Bronchial smooth muscle cell (primary cell): ENCODE measurements around the gene CELA2B. TPM values are rescaled to one million over a fixed set of nuclear protein-coding genes. Genes with fewer than 3 reads are reported as not detected.

ENCODE experiments used
- total RNA-seq: library from RNA; depleted of rRNA; stranded (reverse); fragments of >200 nt; gene quantifications from 2 replicates; pipeline ENCODE4 v1.2.1, GENCODE V29; 2014

The CELA2B gene
- total RNA-seq = not detected in 2 replicates

DNA sequence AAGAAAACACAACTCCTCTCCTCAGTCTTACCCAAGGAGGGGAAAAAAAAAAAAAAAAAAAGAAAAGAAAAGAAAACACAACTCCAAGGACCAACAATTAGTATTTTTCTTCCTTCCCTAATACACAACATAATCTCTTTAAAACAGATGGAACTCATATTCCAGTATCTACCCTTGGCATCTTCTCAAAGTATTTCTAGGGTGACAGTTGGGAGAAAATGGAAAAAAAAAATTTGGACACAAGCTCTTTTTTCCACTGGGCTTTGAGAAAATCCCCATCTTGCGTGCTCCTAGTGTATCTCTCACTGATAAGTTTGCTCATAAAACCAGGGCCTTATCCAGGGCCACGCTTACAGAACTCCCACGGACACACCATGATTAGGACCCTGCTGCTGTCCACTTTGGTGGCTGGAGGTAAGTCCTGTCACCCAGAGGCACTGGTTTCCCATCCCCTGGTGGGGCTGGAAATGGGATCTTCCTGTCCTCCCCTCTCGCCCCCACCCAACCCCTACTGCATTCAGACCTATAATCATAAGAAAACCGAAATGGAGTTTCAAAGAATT lies at the start of gene CELA2B:
TSS of gene CELA2B (plus strand) at position 353 of the 563 bp plus-strand sequence. CDS start at position 375, 22 bp downstream.

DNA sequence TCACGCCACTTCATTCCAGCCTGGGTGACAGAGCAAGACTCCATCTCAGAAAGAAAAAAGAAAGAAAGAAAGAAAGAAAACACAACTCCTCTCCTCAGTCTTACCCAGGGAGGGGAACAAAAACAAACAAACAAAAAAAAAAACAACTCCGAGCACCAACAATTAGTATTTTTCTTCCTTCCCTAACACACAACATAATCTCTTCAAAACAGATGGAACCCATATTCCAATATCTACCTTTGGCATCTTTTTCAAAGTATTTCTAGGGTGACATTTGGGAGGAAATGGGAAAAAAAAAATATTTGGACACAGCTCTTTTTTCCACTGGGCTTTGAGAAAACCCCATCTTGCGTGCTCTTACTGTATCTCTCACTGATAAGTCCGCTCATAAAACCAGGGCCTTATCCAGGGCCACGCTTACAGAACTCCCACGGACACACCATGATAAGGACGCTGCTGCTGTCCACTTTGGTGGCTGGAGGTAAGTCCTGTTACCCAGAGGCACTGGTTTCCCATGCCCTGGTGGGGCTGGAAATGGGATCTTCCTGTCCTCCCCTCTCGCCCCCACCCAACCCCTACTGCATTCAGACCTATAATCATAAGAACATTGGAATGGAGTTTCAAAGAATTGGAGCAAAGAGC lies 19.5 kb upstream of the CELA2B start, which contains the start of gene CELA2A:
TSS of gene CELA2A (plus strand) at position 420 of the 642 bp plus-strand sequence. CDS start at position 442, 22 bp downstream.

DNA sequence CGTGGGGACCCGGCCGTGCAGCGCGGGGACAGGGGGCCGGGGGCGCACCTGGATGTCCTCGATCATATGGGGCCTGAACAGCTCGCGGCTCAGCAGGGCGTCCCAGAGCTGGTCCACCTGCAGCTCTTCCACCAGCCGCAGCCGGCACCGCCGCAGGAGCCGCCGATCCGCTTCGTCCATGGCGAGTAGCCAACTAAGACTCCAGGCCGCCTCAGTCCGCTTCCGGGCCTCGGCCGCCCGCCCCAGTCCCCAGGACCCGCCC lies 48.0 kb downstream of the CELA2B start, which contains the start of gene CASP9:
TSS of gene CASP9 (minus strand) at position 195 of the 262 bp plus-strand sequence. CDS start at position 180, 15 bp downstream.

DNA sequence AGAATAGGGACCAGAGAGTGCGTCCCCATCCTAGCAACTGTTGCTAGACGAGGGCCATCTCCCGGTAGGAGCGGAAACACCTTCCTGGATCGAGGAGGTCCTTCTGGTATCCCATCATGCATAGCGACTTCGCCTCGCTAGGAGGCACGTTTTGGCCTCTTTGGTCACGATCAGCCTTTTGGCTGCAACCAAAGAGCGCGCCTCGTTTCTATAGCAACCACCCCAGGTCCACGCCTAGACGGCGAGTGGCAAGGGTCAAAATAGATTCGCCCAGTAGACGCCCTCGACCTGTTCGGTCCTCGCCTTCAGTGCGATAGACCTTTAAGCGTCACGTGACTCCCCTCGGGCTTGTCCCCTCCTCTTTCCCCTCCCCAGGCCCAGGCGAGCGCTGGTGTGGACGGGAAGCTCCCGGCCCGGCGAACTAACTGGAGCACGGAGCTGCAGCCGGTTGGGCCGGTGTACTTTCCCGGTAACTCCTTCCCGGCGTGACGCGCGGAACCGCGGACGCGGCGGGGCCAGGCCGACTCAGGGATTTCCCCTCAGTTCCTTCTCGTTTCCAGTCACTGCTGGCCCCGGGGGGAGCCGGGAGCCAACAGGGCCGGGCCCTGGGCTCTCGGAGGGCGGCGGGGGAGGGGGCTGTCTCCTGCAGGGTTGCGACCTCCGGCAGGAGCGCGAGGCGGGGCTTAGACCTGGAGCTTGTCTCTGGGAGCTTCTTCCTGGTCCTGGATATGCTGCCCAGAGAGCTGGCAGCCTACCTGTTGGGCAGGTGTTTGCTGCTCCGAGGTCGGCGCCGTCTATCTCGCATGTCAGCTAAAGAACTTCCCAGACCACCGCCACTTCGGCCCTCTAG lies 50.8 kb downstream of the CELA2B start, which contains the start of gene DNAJC16:
TSS of gene DNAJC16 (plus strand) at position 359 of the 850 bp plus-strand sequence. CDS start 2,258 bp downstream, outside the sequence.

Other genes with a start within 250 kb of the CELA2B start
- gene FHAD1, start 228.9 kb upstream of the CELA2B start, total RNA-seq = 0.26 and 0.32 TPM in 2 replicates
- 8.8 and 26.5 TPM in 2 replicates for gene EFHD2, start 66.2 kb upstream of the CELA2B start, total RNA-seq
- under 0.01 TPM in 1 of 2 replicates, not detected in the other for gene CTRC, start 37.7 kb upstream of the CELA2B start, total RNA-seq
- not detected in 2 replicates for gene CELA2A, start 19.4 kb upstream of the CELA2B start, total RNA-seq
- gene CASP9, start 48.1 kb downstream of the CELA2B start, total RNA-seq = 5.4 and 6.3 TPM in 2 replicates
- gene DNAJC16, start 50.7 kb downstream of the CELA2B start, total RNA-seq = 7.9 and 8.4 TPM in 2 replicates
- 0.26 and 0.79 TPM in 2 replicates for gene AGMAT, start 108.9 kb downstream of the CELA2B start, total RNA-seq
- gene DDI2, start 141.4 kb downstream of the CELA2B start, total RNA-seq = 8.0 and 9.1 TPM in 2 replicates
- gene PLEKHM2, start 208.2 kb downstream of the CELA2B start, total RNA-seq = 67.1 and 90.9 TPM in 2 replicates